Measurements from ENCODE around the gene IL1RAPL1.

The IL1RAPL1 gene

GRCh38 chrX:29241809-29242208 lies 654.6 kb downstream of the IL1RAPL1 start:
- TF ChIP-seq CTCF (IDR thresholded peaks at IDR 0.05; ENCODE audit: borderline replicate concordance, extremely low read depth, low read length, poor library complexity, severe bottlenecking), result no peak
- no peak for TF ChIP-seq EZH2 (IDR thresholded peaks at IDR 0.05; ENCODE audit: borderline replicate concordance, low read depth, low read length, severe bottlenecking)
- DNase-seq (no peak), ATAC-seq (ENCODE audit: insufficient read depth, low read depth) (no peak)
- H3K9me3 ChIP-seq (ENCODE audit: insufficient read depth, low read length, severe bottlenecking), result no peaks in the 10 kb centered on the region
- H2AFZ ChIP-seq (ENCODE audit: low read depth, low read length), result no peak overlapping the region
- H3K4me3 ChIP-seq (ENCODE audit: low read depth in 1 of 2, low read length in 2 of 2), result no peak overlapping the region
- no peaks in the 10 kb centered on the region for H3K36me3 ChIP-seq (ENCODE audit: insufficient read depth, low read length)
- no peaks in the 10 kb centered on the region for H3K4me1 ChIP-seq (ENCODE audit: insufficient read depth, low read length)
- H3K4me2 ChIP-seq (ENCODE audit: insufficient read depth, low read length), result no peak overlapping the region
- H3K9ac ChIP-seq (ENCODE audit: low read depth, low read length), result no peak overlapping the region
- no peaks in the 10 kb centered on the region for H4K20me1 ChIP-seq (ENCODE audit: insufficient read depth, low read length)
- H3K79me2 ChIP-seq (ENCODE audit: insufficient read depth, low read length), result no peaks in the 10 kb centered on the region
- no peaks in the 10 kb centered on the region for H3K27me3 ChIP-seq (ENCODE audit: insufficient read depth, low read length, poor library complexity)
- no peak overlapping the region for H3K27ac ChIP-seq (ENCODE audit: low read length)

- Histone ChIP-seq H3K9me3 (ENCODE audit: insufficient read depth, low read length, severe bottlenecking) (no peaks in the 10 kb centered on the region), H3K9ac (ENCODE audit: low read depth, low read length) (no peak overlapping the region)
- DNase-seq, result no peak
These were observed 655.6 kb downstream of the IL1RAPL1 start for GRCh38 chrX:29242856-29243255.

GRCh38 chrX:29243942-29244341 lies 656.7 kb downstream of the IL1RAPL1 start:
- no peak overlapping the region for H3K9ac ChIP-seq (ENCODE audit: low read depth, low read length)
- no peaks in the 10 kb centered on the region for H4K20me1 ChIP-seq (ENCODE audit: insufficient read depth, low read length)
- no peak overlapping the region for H2AFZ ChIP-seq (ENCODE audit: low read depth, low read length)
- H3K4me2 ChIP-seq (ENCODE audit: insufficient read depth, low read length), result no peak overlapping the region
- no peaks in the 10 kb centered on the region for H3K79me2 ChIP-seq (ENCODE audit: insufficient read depth, low read length)
- H3K36me3 ChIP-seq (ENCODE audit: insufficient read depth, low read length), result no peaks in the 10 kb centered on the region
- H3K4me1 ChIP-seq (ENCODE audit: insufficient read depth, low read length), result no peaks in the 10 kb centered on the region
- TF ChIP-seq EZH2 (IDR thresholded peaks at IDR 0.05; ENCODE audit: borderline replicate concordance, low read depth, low read length, severe bottlenecking) (no peak), CTCF (IDR thresholded peaks at IDR 0.05; ENCODE audit: borderline replicate concordance, extremely low read depth, low read length, poor library complexity, severe bottlenecking) (no peak)
- no peaks in the 10 kb centered on the region for H3K9me3 ChIP-seq (ENCODE audit: insufficient read depth, low read length, severe bottlenecking)
- H3K4me3 ChIP-seq (ENCODE audit: low read depth in 1 of 2, low read length in 2 of 2), result no peak overlapping the region
- ATAC-seq (ENCODE audit: insufficient read depth, low read depth), result no peak
- no peak overlapping the region for H3K27ac ChIP-seq (ENCODE audit: low read length)
- no peaks in the 10 kb centered on the region for H3K27me3 ChIP-seq (ENCODE audit: insufficient read depth, low read length, poor library complexity)
- no peak for DNase-seq

More at GRCh38 chrX:29242856-29243255, 655.6 kb downstream of the IL1RAPL1 start:
- H3K4me2 ChIP-seq (ENCODE audit: insufficient read depth, low read length), result no peak overlapping the region
- no peaks in the 10 kb centered on the region for H3K79me2 ChIP-seq (ENCODE audit: insufficient read depth, low read length)
- no peak overlapping the region for H2AFZ ChIP-seq (ENCODE audit: low read depth, low read length)
- no peaks in the 10 kb centered on the region for H3K4me1 ChIP-seq (ENCODE audit: insufficient read depth, low read length)
- no peaks in the 10 kb centered on the region for H3K27me3 ChIP-seq (ENCODE audit: insufficient read depth, low read length, poor library complexity)
- no peak overlapping the region for H3K4me3 ChIP-seq (ENCODE audit: low read depth in 1 of 2, low read length in 2 of 2)
- ATAC-seq (ENCODE audit: insufficient read depth, low read depth), result no peak
- TF ChIP-seq EZH2 (IDR thresholded peaks at IDR 0.05; ENCODE audit: borderline replicate concordance, low read depth, low read length, severe bottlenecking) (no peak), CTCF (IDR thresholded peaks at IDR 0.05; ENCODE audit: borderline replicate concordance, extremely low read depth, low read length, poor library complexity, severe bottlenecking) (no peak)
- H4K20me1 ChIP-seq (ENCODE audit: insufficient read depth, low read length), result no peaks in the 10 kb centered on the region
- H3K36me3 ChIP-seq (ENCODE audit: insufficient read depth, low read length), result no peaks in the 10 kb centered on the region
- no peak overlapping the region for H3K27ac ChIP-seq (ENCODE audit: low read length)

GRCh38 chrX:29254515-29254914 lies 667.3 kb downstream of the IL1RAPL1 start:
- ATAC-seq (ENCODE audit: insufficient read depth, low read depth), result no peak
- TF ChIP-seq CTCF (IDR thresholded peaks at IDR 0.05; ENCODE audit: borderline replicate concordance, extremely low read depth, low read length, poor library complexity, severe bottlenecking) (no peak), EZH2 (IDR thresholded peaks at IDR 0.05; ENCODE audit: borderline replicate concordance, low read depth, low read length, severe bottlenecking) (no peak)
- H2AFZ ChIP-seq (ENCODE audit: low read depth, low read length), result no peak overlapping the region

More at GRCh38 chrX:29254515-29254914, 667.3 kb downstream of the IL1RAPL1 start:
- no peaks in the 10 kb centered on the region for H3K9me3 ChIP-seq (ENCODE audit: insufficient read depth, low read length, severe bottlenecking)
- H3K36me3 ChIP-seq (ENCODE audit: insufficient read depth, low read length), result no peaks in the 10 kb centered on the region
- no peak overlapping the region for H3K4me2 ChIP-seq (ENCODE audit: insufficient read depth, low read length)
- H3K27ac ChIP-seq (ENCODE audit: low read length), result no peak overlapping the region
- H3K27me3 ChIP-seq (ENCODE audit: insufficient read depth, low read length, poor library complexity), result no peaks in the 10 kb centered on the region
- H3K4me3 ChIP-seq (ENCODE audit: low read depth in 1 of 2, low read length in 2 of 2), result no peak overlapping the region
- H3K4me1 ChIP-seq (ENCODE audit: insufficient read depth, low read length), result no peaks in the 10 kb centered on the region
- no peaks in the 10 kb centered on the region for H4K20me1 ChIP-seq (ENCODE audit: insufficient read depth, low read length)
- no peak for DNase-seq
- no peak overlapping the region for H3K9ac ChIP-seq (ENCODE audit: low read depth, low read length)
- no peaks in the 10 kb centered on the region for H3K79me2 ChIP-seq (ENCODE audit: insufficient read depth, low read length)

Data from DND-41 (cell line).